Neural crest cell (in vitro differentiated cells): ENCODE data around the gene MTA1. TPM values are rescaled to one million over a fixed set of nuclear protein-coding genes. Genes with fewer than 3 reads are reported as not detected.
A peak's percentile ranks its signal among the peaks of the same experiment; 100 is the strongest.

Source experiments
- DNase-seq: peaks from one replicate; pipeline ENCODE4 v3.0.0; 2021; ENCODE audit warnings: low read depth, mixed read lengths, low spot score
- H3K27ac Mint-ChIP-seq: one replicate; pipeline ENCODE4 v1.8.0; 2021; ENCODE audit warnings: mild to moderate bottlenecking, mixed read lengths; ENCODE audit not compliant: unreplicated experiment
- H3K27me3 Mint-ChIP-seq: 2 replicates; pipeline ENCODE4 v1.8.0; 2021; ENCODE audit warnings: low read depth, mild to moderate bottlenecking, mixed read lengths
- H3K36me3 Mint-ChIP-seq: 2 replicates; pipeline ENCODE4 v1.8.0; 2021; ENCODE audit warnings: low read depth, mild to moderate bottlenecking, mixed read lengths
- H3K4me1 Mint-ChIP-seq: 2 replicates; pipeline ENCODE4 v1.8.0; 2021; ENCODE audit warnings: mixed read lengths
- H3K4me3 Mint-ChIP-seq: one replicate; pipeline ENCODE4 v1.8.0; 2021; ENCODE audit warnings: mild to moderate bottlenecking, mixed read lengths
- H3K9me3 Mint-ChIP-seq: 2 replicates; pipeline ENCODE4 v1.8.0; 2021; ENCODE audit warnings: mixed read lengths
- CTCF ChIP-seq: fragments of 200-600 bp; sonication (generic); conservative IDR thresholded peaks from 2 replicates; pipeline ENCODE4 v1.5.0; 2021; ENCODE audit warnings: antibody characterized with exemption, mild to moderate bottlenecking
- total RNA-seq: library from RNA; stranded (reverse); gene quantifications from 2 replicates; pipeline ENCODE4 v1.2.1, GENCODE V29; 2021

MTA1 gene
- total RNA-seq, 1 donor from 2014 or later: 246 TPM

DNA sequence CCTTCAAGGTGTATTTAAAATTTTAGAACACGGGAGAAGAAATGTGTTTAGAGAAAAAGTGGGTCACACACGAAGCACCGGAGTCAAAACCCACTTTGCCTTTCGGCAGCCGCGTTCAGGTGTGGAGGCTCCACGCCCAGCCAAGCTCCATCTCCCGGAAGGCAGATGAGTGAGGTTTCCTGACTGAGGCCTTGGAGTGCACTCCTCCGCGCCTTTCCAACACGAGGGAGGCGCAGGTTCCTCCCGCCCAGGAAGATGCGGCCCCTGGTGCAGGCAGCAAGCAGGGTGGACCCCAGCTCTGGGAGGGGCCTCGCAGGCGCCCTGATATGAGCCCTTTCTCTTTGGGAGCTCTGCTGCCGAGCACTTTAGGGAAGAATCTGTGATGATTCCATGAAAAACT is 22.5 kb downstream of the MTA1 start:
- no peak overlapping the region for H3K4me3 Mint-ChIP-seq
- no peaks in the 10 kb centered on the region for H3K27me3 Mint-ChIP-seq
- no peak for TF ChIP-seq CTCF
- H3K9me3 Mint-ChIP-seq: no peaks in the 10 kb centered on the region
- DNase-seq: no peak
- no peaks in the 10 kb centered on the region for H3K4me1 Mint-ChIP-seq
- H3K36me3 Mint-ChIP-seq: no peaks in the 10 kb centered on the region
- H3K27ac Mint-ChIP-seq: no peak overlapping the region

DNA sequence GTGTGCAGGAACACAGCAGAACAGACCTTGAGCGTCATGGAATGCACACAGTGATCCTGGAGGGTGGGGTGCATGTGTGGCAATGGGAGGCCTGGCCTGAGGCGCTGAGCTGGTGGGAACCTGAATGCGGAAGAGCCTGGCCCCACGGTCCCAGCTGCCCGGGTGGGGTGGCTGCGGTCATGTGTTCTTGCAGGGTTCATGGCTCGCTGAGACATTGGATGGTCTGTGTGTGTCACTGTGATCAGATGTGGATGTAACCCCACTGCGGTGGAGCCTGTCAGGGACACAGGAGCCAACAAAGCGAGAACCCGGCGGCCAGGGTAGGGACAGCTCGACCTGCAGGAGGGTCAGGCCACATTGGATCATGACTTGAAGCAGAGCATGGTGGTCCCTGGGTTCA is 23.2 kb downstream of the MTA1 start:
- H3K36me3 Mint-ChIP-seq: no peaks in the 10 kb centered on the region
- H3K27ac Mint-ChIP-seq: no peak overlapping the region
- no peaks in the 10 kb centered on the region for H3K9me3 Mint-ChIP-seq
- no peak for TF ChIP-seq CTCF
- H3K27me3 Mint-ChIP-seq: no peaks in the 10 kb centered on the region
- H3K4me1 Mint-ChIP-seq: no peaks in the 10 kb centered on the region
- no peak overlapping the region for H3K4me3 Mint-ChIP-seq
- no peak for DNase-seq

DNA sequence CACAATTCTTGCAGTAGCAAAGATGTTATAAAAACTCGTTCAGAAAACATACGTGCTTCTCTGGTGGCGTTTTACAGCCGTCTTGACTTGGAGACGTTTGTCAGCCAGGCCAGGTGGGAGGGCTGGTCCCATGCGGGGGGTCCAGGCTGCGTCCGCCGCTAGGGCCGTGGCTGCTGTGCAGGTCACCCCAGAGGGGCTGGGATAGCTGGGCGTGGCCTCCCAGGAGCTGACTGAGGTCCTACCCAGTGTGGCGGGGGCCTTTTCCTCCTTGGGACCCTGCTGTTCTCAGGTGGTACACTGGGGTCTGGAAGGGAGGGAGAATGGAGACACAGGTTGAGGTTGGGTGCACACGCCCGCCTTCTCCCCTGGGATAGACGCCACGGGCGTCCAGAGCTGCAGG is 25.2 kb downstream of the MTA1 start:
- H3K4me1 Mint-ChIP-seq: no peaks in the 10 kb centered on the region
- no peak overlapping the region for H3K27ac Mint-ChIP-seq
- DNase-seq: no peak
- no peak overlapping the region for H3K4me3 Mint-ChIP-seq
- H3K27me3 Mint-ChIP-seq: no peaks in the 10 kb centered on the region
- H3K36me3 Mint-ChIP-seq: no peaks in the 10 kb centered on the region
- no peak for TF ChIP-seq CTCF
- no peaks in the 10 kb centered on the region for H3K9me3 Mint-ChIP-seq

GRCh38 chr14:105445290-105445689 is 25.7 kb downstream of the MTA1 start:
- H3K4me1 Mint-ChIP-seq: no peaks in the 10 kb centered on the region
- TF ChIP-seq CTCF: no peak
- H3K27ac Mint-ChIP-seq: peak overlapping the region; percentile 57
- DNase-seq: no peak
- H3K27me3 Mint-ChIP-seq: no peaks in the 10 kb centered on the region
- no peaks in the 10 kb centered on the region for H3K9me3 Mint-ChIP-seq
- H3K4me3 Mint-ChIP-seq: no peak overlapping the region
- no peaks in the 10 kb centered on the region for H3K36me3 Mint-ChIP-seq

DNA sequence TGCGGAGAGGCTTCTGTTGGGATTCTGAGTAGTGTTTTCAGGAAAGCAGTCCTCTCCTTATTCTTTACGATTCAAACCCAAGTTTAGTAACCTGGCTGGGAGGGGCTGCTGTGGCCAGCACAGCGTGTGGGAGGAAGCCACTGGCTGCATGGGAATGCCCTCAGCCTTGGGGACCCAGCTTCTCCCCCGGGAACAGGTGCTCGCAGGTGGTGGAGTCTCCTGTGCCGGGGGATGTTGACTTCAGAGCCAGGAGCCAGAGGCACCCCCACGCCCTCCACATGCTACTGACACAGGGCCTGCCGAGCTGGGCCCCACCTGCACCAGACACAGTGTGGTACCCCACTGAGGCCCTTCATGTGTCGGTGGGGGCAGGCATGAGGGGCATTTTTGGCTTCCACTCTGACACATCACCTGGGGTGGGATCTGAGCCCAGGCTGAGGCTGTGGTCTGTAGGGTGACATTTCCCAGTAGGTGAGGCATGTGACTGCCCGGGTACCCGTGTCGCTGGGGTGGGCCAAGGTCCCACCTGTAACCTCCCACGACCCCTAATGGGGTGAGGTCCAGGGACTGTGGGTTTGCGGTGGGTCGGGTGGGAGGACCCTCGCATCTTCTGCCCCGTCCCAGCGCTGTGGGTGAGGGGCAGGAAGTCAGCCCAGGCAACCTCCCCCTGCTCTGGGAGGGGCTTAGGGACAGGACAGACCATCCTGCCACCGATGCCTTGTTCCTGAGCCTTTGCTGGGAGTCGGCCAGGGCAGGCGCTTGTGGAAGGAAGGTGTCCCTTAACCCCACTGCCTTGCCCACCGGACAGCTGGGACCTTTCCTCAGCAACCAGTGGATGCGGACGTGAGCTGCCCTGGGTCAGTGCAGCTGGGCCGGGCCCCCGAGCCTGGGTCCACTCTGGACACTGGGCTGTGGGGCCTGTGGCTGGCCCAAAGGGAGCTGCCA is 26.5 kb downstream of the MTA1 start:
- Mint-ChIP-seq H3K9me3 (no peaks in the 10 kb centered on the region), H3K36me3 (no peaks in the 10 kb centered on the region), H3K27me3 (no peaks in the 10 kb centered on the region), H3K4me3 (no peak overlapping the region), H3K4me1 (no peaks in the 10 kb centered on the region), H3K27ac (no peak overlapping the region)
- no peak for DNase-seq
- TF ChIP-seq CTCF: no peak
